Anterior cingulate cortex (tissue), 58 donors: ENCODE measurements around the gene ZBTB43.

ENCODE experiments used
- DNase-seq, 58 donors: peaks; one replicate each; lab custom pipeline; 2025; lab: John Stamatoyannopoulos, UW

The ZBTB43 gene

GRCh38 chr9:126880947-126881332 is 76.1 kb downstream of the ZBTB43 start:
- DNase-seq = peak in 30 of 58 donors; percentile 20 to 83 (median 46)

GRCh38 chr9:126882746-126883145 is 77.9 kb downstream of the ZBTB43 start:
- no peak for DNase-seq

GRCh38 chr9:126883636-126884035 is 78.8 kb downstream of the ZBTB43 start:
- no peak for DNase-seq

GRCh38 chr9:126885131-126885641 is 80.3 kb downstream of the ZBTB43 start:
- DNase-seq = peak in 3 of 58 donors; percentile 13 to 28 (median 27)

GRCh38 chr9:126886034-126886822 is 81.4 kb downstream of the ZBTB43 start:
- no peak for DNase-seq

GRCh38 chr9:126886897-126887296 is 82.1 kb downstream of the ZBTB43 start:
- DNase-seq = no peak
